ENCODE data around the gene FXYD5.

- TF ChIP-seq, protein P1, sequence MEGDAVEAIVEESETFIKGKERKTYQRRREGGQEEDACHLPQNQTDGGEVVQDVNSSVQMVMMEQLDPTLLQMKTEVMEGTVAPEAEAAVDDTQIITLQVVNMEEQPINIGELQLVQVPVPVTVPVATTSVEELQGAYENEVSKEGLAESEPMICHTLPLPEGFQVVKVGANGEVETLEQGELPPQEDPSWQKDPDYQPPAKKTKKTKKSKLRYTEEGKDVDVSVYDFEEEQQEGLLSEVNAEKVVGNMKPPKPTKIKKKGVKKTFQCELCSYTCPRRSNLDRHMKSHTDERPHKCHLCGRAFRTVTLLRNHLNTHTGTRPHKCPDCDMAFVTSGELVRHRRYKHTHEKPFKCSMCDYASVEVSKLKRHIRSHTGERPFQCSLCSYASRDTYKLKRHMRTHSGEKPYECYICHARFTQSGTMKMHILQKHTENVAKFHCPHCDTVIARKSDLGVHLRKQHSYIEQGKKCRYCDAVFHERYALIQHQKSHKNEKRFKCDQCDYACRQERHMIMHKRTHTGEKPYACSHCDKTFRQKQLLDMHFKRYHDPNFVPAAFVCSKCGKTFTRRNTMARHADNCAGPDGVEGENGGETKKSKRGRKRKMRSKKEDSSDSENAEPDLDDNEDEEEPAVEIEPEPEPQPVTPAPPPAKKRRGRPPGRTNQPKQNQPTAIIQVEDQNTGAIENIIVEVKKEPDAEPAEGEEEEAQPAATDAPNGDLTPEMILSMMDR (IDR thresholded peaks at IDR 0.05 in 4 of 5, conservative IDR thresholded peaks at IDR 0.05 in 1 of 5): no peak
- TF ChIP-seq POLR2A (IDR thresholded peaks at IDR 0.05): no peak
These were observed 14.9 kb downstream of the FXYD5 start for GRCh38 chr19:35169221-35169995.
